PC-9 (cell line): ENCODE results near the gene PPM1H.

Source experiments
- EZH2 ChIP-seq: fragments of 200-600 bp; sonication (generic); IDR thresholded peaks from 2 replicates; pipeline ENCODE4 v1.8.0; 2017; ENCODE audit warnings: antibody characterized with exemption, low read depth
- TF ChIP-seq, protein P1 (sequence below): fragments of 200-600 bp; sonication (generic); conservative IDR thresholded peaks from 2 replicates; pipeline ENCODE4 v1.6.1; 2017; ENCODE audit warnings: mixed run types, antibody characterized with exemption, mild to moderate bottlenecking, moderate library complexity

DNA sequence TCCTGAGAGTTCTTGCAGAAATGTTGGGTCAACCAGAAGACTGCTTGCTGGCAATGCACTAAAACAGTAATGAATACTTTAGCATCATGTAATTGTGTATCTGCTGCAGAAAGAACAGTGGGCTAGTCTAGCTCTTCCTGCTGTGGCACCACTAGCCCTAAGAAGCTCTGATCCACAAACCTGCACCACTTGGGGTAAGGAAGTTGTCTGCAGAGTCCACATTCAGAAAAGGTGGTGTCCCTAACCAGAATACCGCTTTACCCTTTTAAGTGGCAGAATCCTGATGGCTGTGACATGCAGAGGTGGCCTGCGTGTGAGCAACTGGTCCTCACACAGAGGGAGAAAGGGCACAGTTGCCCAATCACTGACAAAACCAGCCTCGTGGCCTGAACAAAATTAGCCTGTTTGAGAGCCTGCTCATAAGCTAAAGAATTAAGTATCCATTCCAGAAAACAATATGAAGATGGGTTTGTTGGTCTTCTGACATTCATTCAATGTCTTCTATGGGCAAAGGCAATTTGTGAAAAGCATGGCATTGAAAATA lies 165.8 kb downstream of the PPM1H start:
- TF ChIP-seq, protein P1, sequence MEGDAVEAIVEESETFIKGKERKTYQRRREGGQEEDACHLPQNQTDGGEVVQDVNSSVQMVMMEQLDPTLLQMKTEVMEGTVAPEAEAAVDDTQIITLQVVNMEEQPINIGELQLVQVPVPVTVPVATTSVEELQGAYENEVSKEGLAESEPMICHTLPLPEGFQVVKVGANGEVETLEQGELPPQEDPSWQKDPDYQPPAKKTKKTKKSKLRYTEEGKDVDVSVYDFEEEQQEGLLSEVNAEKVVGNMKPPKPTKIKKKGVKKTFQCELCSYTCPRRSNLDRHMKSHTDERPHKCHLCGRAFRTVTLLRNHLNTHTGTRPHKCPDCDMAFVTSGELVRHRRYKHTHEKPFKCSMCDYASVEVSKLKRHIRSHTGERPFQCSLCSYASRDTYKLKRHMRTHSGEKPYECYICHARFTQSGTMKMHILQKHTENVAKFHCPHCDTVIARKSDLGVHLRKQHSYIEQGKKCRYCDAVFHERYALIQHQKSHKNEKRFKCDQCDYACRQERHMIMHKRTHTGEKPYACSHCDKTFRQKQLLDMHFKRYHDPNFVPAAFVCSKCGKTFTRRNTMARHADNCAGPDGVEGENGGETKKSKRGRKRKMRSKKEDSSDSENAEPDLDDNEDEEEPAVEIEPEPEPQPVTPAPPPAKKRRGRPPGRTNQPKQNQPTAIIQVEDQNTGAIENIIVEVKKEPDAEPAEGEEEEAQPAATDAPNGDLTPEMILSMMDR = no peak
- no peak for TF ChIP-seq EZH2
